Measurements from ENCODE around the gene TGFB1I1. TPM values are rescaled to one million over a fixed set of nuclear protein-coding genes. Genes with fewer than 3 reads are reported as not detected.
"Not testable (repeated sequence)": the region's sequence is repeated elsewhere in the genome, so short reads cannot be mapped to it uniquely, and the experiment has no call there.

The TGFB1I1 gene
- total RNA-seq, 3 donors from 2014 or later: 17.4 to 31.8 (median 30.1) TPM

DNA sequence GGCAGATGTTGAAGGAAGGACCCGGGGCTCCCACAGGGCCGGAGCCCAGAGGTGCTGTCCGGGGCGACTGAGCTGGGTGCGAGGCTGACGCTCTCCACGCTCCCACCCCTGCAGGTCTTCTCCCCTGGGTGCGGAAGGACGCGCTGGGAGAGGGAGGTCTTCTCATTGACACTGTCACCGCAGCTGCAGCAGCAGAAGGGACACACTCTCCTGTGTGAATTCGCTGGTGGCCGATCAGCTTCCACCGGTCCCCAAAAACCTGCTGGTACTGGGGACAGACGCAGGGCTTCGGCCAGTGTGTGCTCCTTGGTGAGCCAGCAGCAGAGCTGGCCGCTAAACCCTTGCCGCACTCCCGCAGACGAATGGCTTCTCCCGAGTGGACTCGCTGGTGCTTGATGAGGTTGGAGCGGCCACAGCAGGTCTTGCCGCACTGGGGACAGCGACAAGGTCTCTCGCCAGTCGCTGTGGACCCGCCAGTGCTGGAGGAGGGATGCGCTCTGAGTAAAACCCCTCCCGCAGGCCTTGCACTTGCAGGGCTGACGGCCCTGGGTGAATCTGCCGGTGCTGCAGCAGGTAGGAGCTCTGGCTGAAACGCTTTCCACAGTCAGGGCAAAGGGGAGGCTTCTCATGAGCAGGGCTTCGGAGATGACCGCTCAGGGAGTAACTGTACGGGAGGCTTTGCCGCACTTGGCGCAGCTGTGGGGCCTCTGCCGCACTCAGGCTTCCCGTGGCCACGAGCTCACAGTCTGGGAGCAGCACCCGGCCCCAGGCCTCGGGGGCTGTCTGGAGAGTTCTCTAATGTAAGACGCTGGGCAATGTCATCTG is 35.5 kb upstream of the TGFB1I1 start:
- Histone ChIP-seq H3K27me3 (no peaks in the 10 kb centered on the region), H3K36me3 (no peaks in the 10 kb centered on the region), H3K4me1 (no peaks in the 10 kb centered on the region), H3K9me3 (no peaks in the 10 kb centered on the region), H3K4me3 (no peak overlapping the region), H3K27ac (no peak overlapping the region)
- TF ChIP-seq POLR2AphosphoS5 (IDR thresholded peaks at IDR 0.05): no peak
- TF ChIP-seq, protein P1, sequence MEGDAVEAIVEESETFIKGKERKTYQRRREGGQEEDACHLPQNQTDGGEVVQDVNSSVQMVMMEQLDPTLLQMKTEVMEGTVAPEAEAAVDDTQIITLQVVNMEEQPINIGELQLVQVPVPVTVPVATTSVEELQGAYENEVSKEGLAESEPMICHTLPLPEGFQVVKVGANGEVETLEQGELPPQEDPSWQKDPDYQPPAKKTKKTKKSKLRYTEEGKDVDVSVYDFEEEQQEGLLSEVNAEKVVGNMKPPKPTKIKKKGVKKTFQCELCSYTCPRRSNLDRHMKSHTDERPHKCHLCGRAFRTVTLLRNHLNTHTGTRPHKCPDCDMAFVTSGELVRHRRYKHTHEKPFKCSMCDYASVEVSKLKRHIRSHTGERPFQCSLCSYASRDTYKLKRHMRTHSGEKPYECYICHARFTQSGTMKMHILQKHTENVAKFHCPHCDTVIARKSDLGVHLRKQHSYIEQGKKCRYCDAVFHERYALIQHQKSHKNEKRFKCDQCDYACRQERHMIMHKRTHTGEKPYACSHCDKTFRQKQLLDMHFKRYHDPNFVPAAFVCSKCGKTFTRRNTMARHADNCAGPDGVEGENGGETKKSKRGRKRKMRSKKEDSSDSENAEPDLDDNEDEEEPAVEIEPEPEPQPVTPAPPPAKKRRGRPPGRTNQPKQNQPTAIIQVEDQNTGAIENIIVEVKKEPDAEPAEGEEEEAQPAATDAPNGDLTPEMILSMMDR (IDR thresholded peaks at IDR 0.05): no peak
- TF ChIP-seq POLR2A (IDR thresholded peaks at IDR 0.05): no peak
- DNase-seq (ENCODE audit: low spot score in 2 of 2): no peak
- intact Hi-C loops (cut with DNase I; ENCODE audit: low total_unique reads): no loop called here

DNA sequence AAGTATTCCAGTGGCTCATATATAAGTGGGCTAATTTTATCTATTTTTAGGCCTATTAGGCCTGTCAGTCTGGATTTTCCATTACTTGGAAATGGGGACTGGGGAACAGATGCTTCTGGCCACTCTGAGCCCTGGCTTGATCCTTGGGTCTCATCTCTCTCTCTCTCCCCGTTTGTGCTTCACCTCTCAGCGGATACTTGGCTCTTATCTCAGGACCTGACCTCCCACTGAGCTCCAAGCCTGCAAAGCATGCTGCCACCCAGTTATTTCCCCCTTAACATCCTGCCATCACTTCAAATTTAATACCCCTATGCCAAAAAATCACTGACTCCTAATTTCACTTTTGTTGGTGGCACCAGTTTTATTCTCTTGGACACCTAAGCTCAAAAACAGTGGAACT is 33.5 kb upstream of the TGFB1I1 start:
- H3K4me1 ChIP-seq: no peaks in the 10 kb centered on the region
- intact Hi-C loops (cut with DNase I; ENCODE audit: low total_unique reads): no loop called here
- no peak for DNase-seq (ENCODE audit: low spot score in 2 of 2)

DNA sequence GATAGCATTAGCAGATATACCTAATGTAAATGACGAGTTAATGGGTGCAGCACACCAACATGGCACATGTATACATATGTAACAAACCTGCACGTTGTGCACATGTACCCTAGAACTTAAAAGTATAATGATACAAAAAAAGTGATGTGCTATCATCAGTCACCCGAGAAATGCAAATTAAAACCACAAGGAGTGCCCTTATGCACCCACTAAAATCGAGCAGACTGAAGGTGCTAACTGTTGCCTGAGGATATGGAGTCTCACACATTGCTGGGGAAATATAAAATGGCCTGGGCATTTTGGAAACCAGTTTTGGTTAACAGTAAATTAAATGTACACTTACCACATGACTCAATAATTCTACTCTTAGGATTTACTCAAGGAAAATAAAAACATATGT is 32.9 kb upstream of the TGFB1I1 start:
- H3K36me3 ChIP-seq; H3K27ac ChIP-seq; intact Hi-C loops (cut with DNase I; ENCODE audit: low total_unique reads): not testable (repeated sequence)

More for the DNA sequence above, 33.5 kb upstream of the TGFB1I1 start:
- Histone ChIP-seq H3K27me3 (no peaks in the 10 kb centered on the region), H3K36me3 (no peaks in the 10 kb centered on the region), H3K27ac (no peak overlapping the region), H3K4me3 (no peak overlapping the region), H3K9me3 (no peaks in the 10 kb centered on the region)
- TF ChIP-seq POLR2AphosphoS5 (IDR thresholded peaks at IDR 0.05) (no peak), POLR2A (IDR thresholded peaks at IDR 0.05) (no peak)
- TF ChIP-seq, protein P1 (IDR thresholded peaks at IDR 0.05): no peak

DNA sequence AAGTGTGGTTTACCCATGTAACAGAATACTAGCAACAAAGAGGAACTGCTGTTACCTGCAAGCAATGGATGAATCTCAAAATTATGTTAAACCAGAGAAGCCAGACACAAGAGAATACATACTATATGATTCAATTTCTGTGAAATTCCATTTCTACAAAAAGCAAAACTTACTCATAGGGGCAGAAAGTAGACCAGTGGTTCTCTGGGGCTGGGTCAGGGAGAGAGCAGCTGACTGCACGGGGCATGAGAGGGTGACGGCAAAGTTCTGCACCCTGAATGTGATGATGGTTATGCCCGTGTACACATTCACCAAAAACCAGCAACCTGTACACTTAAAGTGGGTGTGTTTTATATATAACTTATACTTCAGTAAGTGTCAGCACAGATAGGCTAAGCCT is 32.4 kb upstream of the TGFB1I1 start:
- Histone ChIP-seq H3K4me1 (no peaks in the 10 kb centered on the region), H3K27ac (no peak overlapping the region), H3K27me3 (no peaks in the 10 kb centered on the region), H3K36me3 (no peaks in the 10 kb centered on the region), H3K9me3 (no peaks in the 10 kb centered on the region), H3K4me3 (no peak overlapping the region)
- TF ChIP-seq POLR2AphosphoS5 (IDR thresholded peaks at IDR 0.05) (no peak), POLR2A (IDR thresholded peaks at IDR 0.05) (no peak)
- TF ChIP-seq, protein P1 (IDR thresholded peaks at IDR 0.05): no peak
- no peak for DNase-seq (ENCODE audit: low spot score in 2 of 2)
- intact Hi-C loops (cut with DNase I; ENCODE audit: low total_unique reads): no loop called here

More for the DNA sequence above, 32.9 kb upstream of the TGFB1I1 start:
- not testable (repeated sequence) for DNase-seq (ENCODE audit: low spot score in 2 of 2); H3K4me3 ChIP-seq; H3K4me1 ChIP-seq; H3K9me3 ChIP-seq; H3K27me3 ChIP-seq

DNA sequence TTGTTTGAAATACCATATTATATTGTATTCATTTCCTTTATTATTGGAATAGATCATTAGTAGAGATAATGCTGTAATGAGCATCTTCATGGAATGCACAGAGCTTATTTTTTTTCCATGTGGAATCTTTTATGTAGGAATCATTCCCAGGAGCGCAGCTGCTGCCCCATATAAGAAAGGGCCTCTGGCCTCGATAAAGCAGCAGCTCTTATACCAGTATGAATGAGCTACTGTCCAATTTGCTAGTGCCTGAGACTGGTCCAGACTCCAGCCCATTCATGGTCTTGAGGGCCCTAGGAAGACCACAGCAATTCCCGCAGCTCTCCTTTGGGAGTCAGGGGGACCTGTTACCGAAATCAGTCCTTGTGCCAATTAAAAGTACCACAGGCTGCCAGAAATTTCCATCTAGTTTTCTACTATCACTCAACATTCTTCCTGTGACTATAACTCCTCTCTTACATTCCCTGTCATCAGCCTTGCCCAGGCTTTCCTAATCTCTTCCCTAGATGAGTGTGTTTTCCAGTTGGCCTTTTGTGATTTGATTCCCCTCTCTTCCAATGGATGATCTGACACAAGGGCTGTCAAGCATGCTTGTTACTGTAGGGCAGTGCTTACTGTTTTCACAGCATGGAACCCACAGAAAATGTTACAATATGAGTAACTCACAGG is 31.3 kb upstream of the TGFB1I1 start:
- peak overlapping the region in 1 of 2 donors; percentile 10 for H3K27ac ChIP-seq
- no peak for DNase-seq (ENCODE audit: low spot score in 2 of 2)
- no peaks in the 10 kb centered on the region for H3K27me3 ChIP-seq
- no peak overlapping the region for H3K4me3 ChIP-seq
- H3K4me1 ChIP-seq: no peaks in the 10 kb centered on the region
- intact Hi-C loops (cut with DNase I; ENCODE audit: low total_unique reads): loop anchor here (10.0 kb wide), 1 partner anchor 446 kb away; no protein-coding TSS in a partner anchor
- TF ChIP-seq, protein P1 (IDR thresholded peaks at IDR 0.05): no peak
- no peak for TF ChIP-seq POLR2AphosphoS5 (IDR thresholded peaks at IDR 0.05)
- no peak for TF ChIP-seq POLR2A (IDR thresholded peaks at IDR 0.05)
- no peaks in the 10 kb centered on the region for H3K9me3 ChIP-seq
- no peaks in the 10 kb centered on the region for H3K36me3 ChIP-seq

Data from breast epithelium (tissue), 4 donors.